Skeletal muscle tissue (tissue), 4 donors: ENCODE measurements around the gene DHRS7B. TPM values are rescaled to one million over a fixed set of nuclear protein-coding genes. Genes with fewer than 3 reads are reported as not detected.

Source experiments
- H3K27ac ChIP-seq: one replicate; pipeline ENCODE4 v1.7.0; 2013; ENCODE audit warnings: mild to moderate bottlenecking, low read depth, low read length, inconsistent platforms
- H3K27me3 ChIP-seq, 3 donors: one replicate each; pipeline ENCODE4 v1.7.0; 2013; ENCODE audit warnings: low read length in 3 of 3; ENCODE audit not compliant: control insufficient read depth in 3 of 3, insufficient read depth in 3 of 3
- H3K36me3 ChIP-seq, 3 donors: one replicate each; pipeline ENCODE4 v1.7.0; 2013; ENCODE audit warnings: low read length in 3 of 3; ENCODE audit not compliant: control insufficient read depth in 3 of 3, insufficient read depth in 3 of 3
- H3K4me1 ChIP-seq, 3 donors: one replicate each; pipeline ENCODE4 v1.7.0; 2013; ENCODE audit warnings: low read length in 3 of 3, mild to moderate bottlenecking in 3 of 3; ENCODE audit not compliant: control insufficient read depth in 3 of 3, insufficient read depth in 3 of 3
- H3K4me3 ChIP-seq, 3 donors: one replicate each; pipeline ENCODE4 v1.7.0; 2013; ENCODE audit warnings: low read length in 3 of 3
- H3K9ac ChIP-seq, 3 donors: one replicate each; pipeline ENCODE4 v1.7.0; 2013; ENCODE audit warnings: low read length in 3 of 3, mild to moderate bottlenecking in 3 of 3, moderate library complexity in 2 of 3, low read depth in 1 of 3
- H3K9me3 ChIP-seq, 3 donors: one replicate each; pipeline ENCODE4 v1.7.0; 2013; ENCODE audit warnings: low read length in 3 of 3; ENCODE audit not compliant: control insufficient read depth in 3 of 3
- total RNA-seq: library from RNA; depleted of rRNA; stranded (reverse); fragments of >200 nt; gene quantifications from one replicate; pipeline ENCODE4 v1.2.3, GENCODE V29; 2014
- donor health status: Osteomylitis.

Gene DHRS7B
- total RNA-seq, 1 donor from 2014 or later: 29.7 TPM

DNA sequence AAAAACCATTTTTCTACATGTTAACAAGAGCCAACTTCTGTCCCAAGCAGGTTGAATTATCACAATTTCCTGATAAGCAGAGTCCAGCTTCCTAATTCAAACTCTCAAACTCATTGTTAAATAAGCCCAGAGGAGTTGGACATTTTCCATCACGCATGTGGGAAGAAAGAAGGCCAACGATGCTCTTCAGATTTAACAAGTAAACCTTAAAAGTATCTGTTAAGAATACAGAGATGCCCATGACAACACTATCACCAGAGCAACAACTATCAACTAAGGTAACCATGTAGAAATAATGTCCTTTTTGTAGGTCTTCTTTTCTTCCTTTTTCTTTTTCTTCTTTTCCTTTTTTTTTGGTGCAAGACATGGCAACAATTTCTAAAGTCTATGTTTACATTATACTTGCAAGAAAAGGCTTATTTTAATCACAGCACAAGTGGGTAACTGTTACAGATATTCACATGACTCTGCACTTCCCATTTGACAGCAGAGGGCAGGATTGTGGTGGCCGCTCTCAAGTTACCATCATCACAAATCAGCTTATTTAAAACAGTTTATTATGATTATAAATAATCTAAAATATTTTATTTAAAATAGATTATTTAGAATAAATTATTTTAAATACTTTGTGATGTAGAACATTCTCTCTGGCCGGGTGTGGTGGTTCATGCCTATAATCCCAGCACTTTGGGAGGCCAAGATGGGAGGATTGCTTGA, 35.7 kb upstream of the DHRS7B start:
- H3K4me3 ChIP-seq: no peak overlapping the region
- H3K9me3 ChIP-seq: no peaks in the 10 kb centered on the region
- no peaks in the 10 kb centered on the region for H3K36me3 ChIP-seq
- no peaks in the 10 kb centered on the region for H3K4me1 ChIP-seq
- H3K27me3 ChIP-seq: no peaks in the 10 kb centered on the region
- no peak overlapping the region for H3K9ac ChIP-seq
- H3K27ac ChIP-seq: no peak overlapping the region

DNA sequence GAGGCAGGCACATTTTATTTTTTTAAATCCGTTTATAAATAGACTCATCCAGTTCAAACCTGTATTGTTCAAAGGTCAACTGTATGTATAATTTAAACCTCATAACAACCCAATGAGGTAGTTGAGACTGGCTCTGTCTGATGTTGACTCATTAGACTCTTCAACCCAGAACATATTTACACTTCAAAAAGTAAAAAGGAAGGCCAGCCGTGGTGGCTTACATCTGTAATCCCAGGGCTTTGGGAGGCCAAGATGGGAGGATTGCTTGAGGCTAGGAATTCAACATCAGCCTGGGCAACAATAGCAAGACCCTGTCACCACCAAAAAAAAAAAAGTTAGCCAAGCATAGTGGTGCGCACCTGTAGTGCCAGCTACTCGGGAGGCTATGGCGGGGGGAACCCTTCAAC, 32.5 kb upstream of the DHRS7B start:
- Histone ChIP-seq H3K27ac (no peak overlapping the region), H3K36me3 (no peaks in the 10 kb centered on the region), H3K9ac (no peak overlapping the region), H3K27me3 (no peaks in the 10 kb centered on the region), H3K9me3 (no peaks in the 10 kb centered on the region), H3K4me3 (no peak overlapping the region), H3K4me1 (peaks cover under 1 to 7% (median under 1%) of the 10 kb centered on the region in 3 donors)

DNA sequence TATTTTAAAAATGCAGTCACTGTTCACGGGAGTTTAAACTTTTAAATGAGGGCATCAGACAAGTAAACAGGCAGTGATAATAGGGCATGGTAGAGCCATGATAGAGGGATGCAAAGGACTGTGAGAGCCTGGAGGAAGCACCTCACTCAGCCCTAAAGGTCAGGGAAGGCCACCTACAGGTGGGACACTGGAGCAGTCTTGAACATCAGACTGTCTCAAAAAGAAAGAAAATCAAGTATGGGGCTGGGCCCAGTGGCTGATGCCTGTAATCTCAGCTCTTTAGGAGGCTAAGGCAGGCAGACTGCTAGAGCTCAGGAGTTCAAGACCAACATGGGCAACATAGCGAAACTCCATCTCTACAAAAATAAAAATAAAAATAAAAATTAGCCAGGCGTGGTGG, 31.0 kb upstream of the DHRS7B start:
- Histone ChIP-seq H3K9me3 (no peaks in the 10 kb centered on the region), H3K4me3 (no peak overlapping the region), H3K36me3 (no peaks in the 10 kb centered on the region), H3K27me3 (no peaks in the 10 kb centered on the region), H3K9ac (no peak overlapping the region), H3K27ac (no peak overlapping the region), H3K4me1 (peaks cover 4 to 12% (median 6%) of the 10 kb centered on the region in 3 donors)

DNA sequence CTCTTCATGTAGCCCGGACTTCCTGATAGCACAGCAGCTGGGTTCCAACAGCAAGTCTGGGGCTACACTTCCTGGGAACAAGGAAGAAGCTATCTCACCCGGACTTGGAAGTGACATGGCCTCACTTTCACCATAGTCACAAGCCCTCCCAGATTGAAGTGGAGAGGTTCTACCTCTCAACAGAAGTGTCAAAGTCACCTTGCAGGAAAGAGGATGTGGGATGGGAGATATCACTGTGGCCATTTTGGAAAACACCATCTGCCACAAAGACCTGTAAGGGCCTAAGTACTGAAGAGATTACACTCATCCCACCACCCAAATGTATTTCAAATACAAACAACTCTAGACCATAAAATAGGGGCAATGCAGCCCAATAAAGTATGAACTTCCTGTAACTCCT, 29.9 kb upstream of the DHRS7B start:
- Histone ChIP-seq H3K27ac (no peak overlapping the region), H3K27me3 (no peaks in the 10 kb centered on the region), H3K9ac (no peak overlapping the region), H3K4me1 (peaks cover 4 to 12% (median 6%) of the 10 kb centered on the region in 3 donors), H3K9me3 (no peaks in the 10 kb centered on the region), H3K4me3 (no peak overlapping the region), H3K36me3 (no peaks in the 10 kb centered on the region)

DNA sequence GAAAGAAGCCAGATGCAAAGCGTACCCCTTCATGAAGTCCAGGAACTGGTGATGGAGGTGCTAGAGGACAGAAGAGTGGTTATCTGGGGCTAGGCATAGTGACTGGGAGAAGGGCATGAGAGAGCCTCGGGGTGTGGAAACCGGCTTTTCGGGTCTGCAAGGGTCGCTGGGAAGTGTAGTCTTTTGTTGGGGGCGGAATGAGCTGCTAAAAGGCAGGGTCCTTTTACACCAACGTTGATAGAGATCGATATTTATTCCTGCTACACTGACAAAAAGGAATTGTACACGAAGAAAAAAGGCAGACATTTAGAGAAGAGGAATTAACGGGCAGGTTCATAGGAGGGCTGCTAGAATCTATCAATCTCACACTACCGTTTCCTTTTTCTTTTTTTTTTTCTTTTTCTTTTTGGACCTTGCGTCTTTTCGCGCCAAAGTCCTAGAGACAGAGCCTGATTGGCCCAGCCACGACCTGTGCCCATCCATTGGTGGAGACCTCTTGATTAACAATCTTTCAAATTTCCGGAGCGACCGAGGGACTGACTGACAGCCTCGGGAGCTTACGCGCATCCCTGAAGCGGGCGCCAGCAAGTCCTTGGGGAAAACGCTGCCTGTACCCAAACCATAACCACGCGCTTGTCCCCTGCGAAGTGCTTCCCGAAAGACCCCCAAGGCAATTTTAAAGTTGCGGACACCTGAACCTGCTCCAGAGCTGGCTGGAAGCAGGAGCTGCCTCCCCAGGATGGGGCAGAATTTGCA, 27.7 kb upstream of the DHRS7B start:
- Histone ChIP-seq H3K27me3 (no peaks in the 10 kb centered on the region), H3K9me3 (no peaks in the 10 kb centered on the region), H3K9ac (peak overlapping the region; percentile 47 to 74 (median 71)), H3K27ac (no peak overlapping the region), H3K36me3 (no peaks in the 10 kb centered on the region), H3K4me3 (peak overlapping the region; percentile 68 to 79 (median 79)), H3K4me1 (peaks cover 8 to 19% (median 15%) of the 10 kb centered on the region in 3 donors)

DNA sequence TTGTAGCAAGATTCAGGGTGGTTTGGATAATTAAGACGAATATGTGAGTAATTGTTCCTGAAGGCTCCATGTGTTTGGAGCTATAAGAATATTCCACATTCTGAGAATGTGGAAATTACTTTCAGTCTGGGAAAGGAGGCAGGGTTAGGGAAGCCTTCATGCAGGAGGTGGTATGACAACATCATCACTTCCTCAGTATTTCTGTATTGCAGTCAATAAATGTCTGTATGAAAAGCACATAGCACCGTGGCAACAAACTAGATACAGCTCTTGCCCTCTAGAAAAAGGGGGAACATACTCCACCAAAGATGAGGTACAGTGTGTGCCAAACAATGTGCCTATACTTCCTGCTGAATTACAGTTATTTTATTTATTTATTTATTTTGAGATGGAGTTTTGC, 26.1 kb upstream of the DHRS7B start:
- Histone ChIP-seq H3K27ac (no peak overlapping the region), H3K9me3 (no peaks in the 10 kb centered on the region), H3K4me3 (no peak overlapping the region), H3K27me3 (no peaks in the 10 kb centered on the region), H3K9ac (no peak overlapping the region), H3K4me1 (peaks cover 8 to 19% (median 15%) of the 10 kb centered on the region in 3 donors), H3K36me3 (no peaks in the 10 kb centered on the region)

DNA sequence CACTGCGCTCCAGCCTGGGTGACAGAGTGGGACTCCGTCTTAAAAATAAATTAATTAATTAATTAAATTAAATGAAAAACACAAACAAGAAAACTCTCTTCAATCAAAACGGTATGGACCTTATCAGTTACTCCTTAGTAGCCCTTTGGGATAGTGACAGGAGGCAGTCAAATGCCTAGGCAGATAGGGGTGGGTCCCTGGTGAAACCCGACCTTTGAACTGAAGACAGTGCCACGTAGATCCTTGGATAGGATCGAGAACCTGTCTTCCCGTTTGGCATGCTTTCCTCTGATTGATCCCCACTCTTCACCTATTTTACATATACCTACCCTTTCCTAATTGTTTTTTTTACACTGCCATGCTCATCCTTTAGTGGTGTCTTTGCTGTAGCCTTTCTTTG, 22.2 kb upstream of the DHRS7B start:
- H3K9me3 ChIP-seq: no peaks in the 10 kb centered on the region
- no peaks in the 10 kb centered on the region for H3K36me3 ChIP-seq
- no peak overlapping the region for H3K27ac ChIP-seq
- H3K27me3 ChIP-seq: no peaks in the 10 kb centered on the region
- H3K4me1 ChIP-seq: peaks cover 5 to 12% (median 10%) of the 10 kb centered on the region in 3 donors
- no peak overlapping the region for H3K9ac ChIP-seq
- no peak overlapping the region for H3K4me3 ChIP-seq

DNA sequence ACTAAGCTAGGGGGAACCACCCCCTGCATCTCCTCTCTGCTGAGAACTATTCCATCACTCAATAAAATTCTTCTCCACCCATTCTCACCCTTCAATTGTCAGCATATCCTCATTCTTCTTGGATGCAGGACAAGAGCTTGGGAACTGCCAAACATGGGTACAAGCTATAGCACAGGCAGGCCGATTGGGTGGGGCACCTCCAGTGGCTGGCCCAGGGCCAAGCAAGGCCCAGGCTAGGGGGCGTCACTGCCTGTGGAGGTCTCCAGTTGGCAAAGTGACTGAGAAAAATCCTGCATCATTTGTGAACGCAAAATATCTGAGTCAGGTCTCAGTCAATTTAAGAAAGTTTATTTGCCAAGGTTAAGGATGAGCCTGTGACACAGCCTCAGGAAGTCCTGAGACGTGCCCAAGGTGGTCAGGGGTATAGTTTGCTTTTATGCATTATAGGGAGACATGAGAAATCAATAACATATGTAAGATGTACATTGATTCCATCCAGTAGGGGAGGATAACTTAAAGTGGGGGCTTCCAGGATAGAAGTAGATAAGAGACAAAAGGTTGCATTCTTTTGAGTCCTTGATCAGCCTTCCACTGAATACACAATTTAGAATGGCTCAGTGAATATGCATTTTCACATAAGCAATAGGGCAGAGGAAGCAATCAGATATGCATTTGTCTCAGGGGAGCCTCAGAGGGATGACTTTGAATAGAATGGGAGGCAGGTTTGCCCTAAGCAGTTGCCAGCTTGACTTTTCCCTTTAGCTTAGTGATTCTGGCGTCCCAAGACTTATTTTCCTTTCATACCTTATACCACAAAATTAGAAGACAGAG, 21.5 kb upstream of the DHRS7B start:
- H3K27ac ChIP-seq: no peak overlapping the region
- H3K9me3 ChIP-seq: no peaks in the 10 kb centered on the region
- H3K9ac ChIP-seq: no peak overlapping the region
- H3K4me1 ChIP-seq: peaks cover 4 to 10% (median 7%) of the 10 kb centered on the region in 3 donors
- no peaks in the 10 kb centered on the region for H3K36me3 ChIP-seq
- no peaks in the 10 kb centered on the region for H3K27me3 ChIP-seq
- H3K4me3 ChIP-seq: no peak overlapping the region

DNA sequence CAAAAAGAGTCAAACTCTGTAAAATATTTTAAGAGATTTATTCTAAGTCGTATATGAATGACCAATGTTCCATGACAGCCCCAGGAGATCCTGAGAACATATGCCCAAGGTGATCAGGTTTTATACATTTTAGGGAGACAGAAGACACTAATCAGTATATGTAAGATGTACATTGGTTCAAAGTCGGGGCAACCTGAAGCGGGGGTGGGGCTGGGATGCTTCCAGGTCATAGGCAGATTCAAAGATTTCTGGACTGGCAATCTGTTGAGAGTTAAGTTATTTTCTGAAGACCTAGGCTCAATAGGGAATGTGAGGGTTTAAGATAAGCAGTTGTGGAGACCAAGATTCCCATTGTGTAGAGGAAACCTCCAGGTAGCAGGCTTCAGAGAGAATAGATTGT, 20.4 kb upstream of the DHRS7B start:
- Histone ChIP-seq H3K27me3 (no peaks in the 10 kb centered on the region), H3K9me3 (no peaks in the 10 kb centered on the region), H3K36me3 (no peaks in the 10 kb centered on the region), H3K4me1 (peaks cover 4 to 10% (median 7%) of the 10 kb centered on the region in 3 donors), H3K4me3 (no peak overlapping the region), H3K9ac (no peak overlapping the region), H3K27ac (no peak overlapping the region)
